SK-MEL-5 (cell line): ENCODE measurements around the gene NCMAP. TPM values are rescaled to one million over a fixed set of nuclear protein-coding genes. Genes with fewer than 3 reads are reported as not detected.
A peak's percentile ranks its signal among the peaks of the same experiment; 100 is the strongest.

ENCODE experiments used
- DNase-seq: peaks from one replicate; pipeline ENCODE4 v3.0.0-alpha.2; 2016; ENCODE audit warnings: low read depth, low spot score
- in situ Hi-C: cut with HindIII; loops from 2 replicates; pipeline ENCODE4 v1.10.0; 2016; ENCODE audit warnings: low sequenced_read_pairs, high pct_unique_total_duplicates, low pct_unique_long_range_greater_than_20kb
- total RNA-seq: library from RNA; depleted of rRNA; stranded (reverse); fragments of >200 nt; shearing (Covaris generic); gene quantifications from 2 replicates; pipeline ENCODE4 v1.2.3, GENCODE V29; 2014

The NCMAP gene
- total RNA-seq, 1 experiment from 2014 or later, result not detected

DNA sequence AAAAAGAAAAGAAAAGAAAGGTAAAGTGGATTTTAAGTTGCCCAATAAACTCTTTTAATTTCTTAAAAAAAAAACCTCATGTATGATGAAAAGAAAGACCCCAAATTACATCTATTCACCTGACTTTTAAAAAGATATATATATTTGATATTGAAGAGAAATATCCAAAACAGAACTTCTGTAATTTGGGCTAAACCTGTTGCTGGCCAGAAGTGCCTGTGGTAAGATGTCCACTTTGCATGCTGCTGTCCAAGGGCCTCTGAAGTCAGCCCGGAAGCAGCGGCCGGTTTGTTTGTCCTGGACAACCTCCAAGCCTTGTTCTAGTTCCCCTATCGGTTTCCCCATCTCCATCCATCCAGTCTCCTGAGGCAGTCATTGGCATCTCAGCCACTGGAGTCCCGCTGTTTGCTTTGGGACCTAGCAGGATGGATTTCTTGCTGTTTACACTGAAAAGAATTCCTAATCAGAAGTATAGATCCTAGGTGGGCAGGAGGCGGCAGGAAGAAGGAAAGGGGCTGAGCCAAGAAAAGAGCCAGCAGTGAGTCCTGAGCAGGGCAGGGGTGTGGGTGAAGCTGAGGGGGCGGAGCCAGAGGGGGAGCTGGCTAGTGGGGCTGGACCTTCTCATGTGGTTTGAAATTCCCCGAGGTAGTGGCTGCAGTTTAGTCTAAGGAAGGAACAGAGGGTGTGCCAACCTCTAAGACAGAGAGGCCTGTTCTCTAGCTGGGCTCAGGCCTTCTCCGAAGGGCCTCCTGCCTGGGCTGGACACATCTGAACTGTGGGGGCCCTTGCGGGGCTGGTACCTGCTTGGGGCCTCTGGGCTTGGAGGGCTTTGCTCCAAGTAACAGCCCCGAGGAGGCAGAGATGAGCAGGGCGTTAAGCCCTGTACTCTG lies 3.3 kb downstream of the NCMAP start:
- DNase-seq, result peak; percentile 77
- in situ Hi-C loops, result no loop called here

DNA sequence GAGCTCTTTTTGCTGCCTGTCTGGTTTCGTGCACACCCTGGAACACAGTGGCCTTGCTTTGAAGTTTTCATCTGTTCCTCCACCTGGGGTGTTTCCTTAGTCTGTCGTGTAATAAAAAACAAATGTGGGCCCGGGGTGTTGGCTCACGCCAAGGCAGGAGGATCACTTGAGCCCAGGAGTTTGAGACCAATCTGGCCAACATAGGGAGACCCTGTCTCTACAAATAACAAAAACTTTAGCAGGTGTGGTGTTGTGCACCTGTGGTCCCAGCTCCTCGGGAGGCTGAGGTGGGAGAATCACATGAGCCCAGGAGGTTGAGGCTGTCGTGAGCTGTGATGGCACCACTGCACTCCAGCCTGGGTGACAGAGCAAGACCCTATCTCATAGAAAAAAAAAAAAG lies 4.5 kb downstream of the NCMAP start:
- no peak for DNase-seq
- in situ Hi-C loops, result no loop called here

DNA sequence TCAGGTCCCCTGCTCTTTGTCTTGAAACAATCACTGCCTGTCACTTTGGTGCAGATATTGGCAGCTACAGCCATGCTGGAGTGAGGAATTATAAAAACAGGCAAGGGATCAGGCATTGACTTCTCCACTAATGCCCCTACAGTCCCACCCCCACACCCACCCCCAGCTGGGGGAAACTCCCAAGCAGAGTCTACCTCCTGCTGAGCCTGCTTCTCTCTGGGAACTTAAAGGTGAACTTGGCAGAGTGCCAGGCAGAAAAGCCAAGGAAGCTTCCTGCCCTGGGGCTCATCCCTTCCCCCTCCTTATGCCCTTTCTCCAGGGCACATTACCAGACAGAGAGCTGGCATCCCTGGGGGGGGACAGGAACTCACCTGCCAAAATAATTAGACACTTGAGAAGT lies 6.7 kb downstream of the NCMAP start:
- no peak for DNase-seq
- in situ Hi-C loops, result no loop called here

DNA sequence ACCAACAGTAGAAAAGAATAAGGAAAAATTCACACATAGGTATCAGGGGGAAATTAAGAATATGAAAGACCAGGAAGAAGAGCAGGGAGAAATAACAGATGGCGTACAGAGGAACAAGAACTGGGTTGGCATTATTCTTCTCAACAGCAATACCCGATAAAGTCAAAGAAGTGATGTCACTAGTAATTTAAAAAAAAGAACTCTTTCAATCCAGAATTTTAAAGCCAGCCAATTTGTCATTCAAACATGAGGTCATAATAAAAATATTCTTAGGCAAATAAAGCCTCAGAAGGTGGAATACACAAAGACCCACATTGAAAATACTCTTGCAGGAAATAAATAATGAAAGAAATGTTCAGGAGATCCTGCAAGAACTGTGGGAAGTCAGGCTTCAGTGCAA lies 8.8 kb downstream of the NCMAP start:
- in situ Hi-C loops, result no loop called here
- DNase-seq, result peak; percentile 27

DNA sequence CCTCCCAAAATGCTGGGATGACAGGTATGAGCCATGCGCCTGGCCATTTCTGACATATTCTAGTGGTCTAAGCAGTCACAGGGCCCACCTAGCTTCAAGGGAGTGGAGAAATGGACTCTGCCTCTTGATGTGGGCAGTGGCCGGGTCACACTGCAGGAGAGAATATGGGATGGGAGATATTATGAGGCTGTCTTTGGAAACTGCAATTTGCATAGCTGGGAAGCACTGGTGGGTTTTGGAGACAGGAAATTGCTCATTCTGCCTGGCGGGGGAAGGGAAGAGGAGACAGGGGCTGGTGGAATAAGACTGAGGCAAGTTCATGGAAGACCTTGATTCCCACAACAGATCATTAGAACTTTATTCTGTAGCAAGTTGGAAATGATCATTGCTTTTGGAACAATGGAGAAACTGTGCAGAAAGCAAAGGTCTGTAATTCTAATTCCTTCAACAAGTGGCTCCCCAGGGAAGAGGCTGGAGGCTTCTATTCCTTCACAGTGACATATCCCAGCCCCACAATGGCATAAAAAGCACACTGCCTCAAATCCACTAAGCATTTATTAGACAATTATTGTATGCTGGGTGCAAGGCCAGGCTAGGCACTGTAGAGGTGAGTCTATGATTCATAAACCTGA lies 10.5 kb downstream of the NCMAP start:
- in situ Hi-C loops, result no loop called here
- DNase-seq, result no peak

DNA sequence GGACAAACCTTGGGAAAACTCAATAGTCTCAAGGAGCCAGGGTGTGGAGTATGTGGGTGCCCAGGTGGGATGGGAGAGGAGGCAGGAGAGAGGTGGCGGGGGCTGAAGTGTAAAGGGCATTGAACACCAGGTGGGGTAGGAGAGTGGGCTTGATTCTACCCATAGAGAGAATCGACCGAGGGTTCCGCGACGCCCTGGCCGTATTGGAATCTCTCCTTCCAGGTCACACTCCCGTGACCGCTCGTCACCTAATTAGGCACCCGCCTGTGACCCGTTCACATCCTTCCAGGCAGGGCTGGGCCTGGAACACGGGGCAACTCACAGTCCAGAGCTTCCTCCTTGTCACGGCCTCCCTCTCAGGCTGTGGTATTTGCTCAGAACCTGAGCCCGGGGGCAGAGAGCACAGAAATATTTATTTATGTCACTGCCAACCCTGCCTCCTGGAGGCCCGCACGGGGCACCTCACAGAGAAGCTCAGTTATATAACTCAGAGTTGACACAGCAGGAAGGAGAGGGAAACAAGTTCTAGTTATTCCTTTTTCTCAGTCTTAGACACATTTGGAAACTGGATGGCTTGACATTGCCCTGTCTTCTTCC lies 12.0 kb downstream of the NCMAP start:
- DNase-seq, result peak; percentile 44

DNA sequence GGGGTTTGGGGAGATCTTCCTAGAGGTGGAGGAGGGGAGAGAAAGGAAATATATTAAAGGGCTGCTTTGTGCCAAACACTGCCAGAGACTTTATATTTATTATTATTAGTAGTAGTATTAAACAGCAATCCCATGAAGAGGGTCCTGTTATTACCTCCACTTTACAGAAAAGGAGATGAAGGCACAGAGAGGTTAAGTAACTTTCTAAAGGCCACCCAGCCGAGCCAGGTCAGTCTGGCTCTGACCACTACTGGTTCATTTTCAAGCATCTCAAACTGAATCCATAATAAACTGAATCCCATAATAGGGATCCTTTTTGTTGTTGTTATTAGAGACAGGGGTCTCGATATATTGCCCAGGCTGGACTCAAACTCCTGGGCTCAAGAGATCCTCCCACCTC lies 12.6 kb downstream of the NCMAP start:
- in situ Hi-C loops, result no loop called here
- DNase-seq, result no peak

More for the DNA sequence above, 12.0 kb downstream of the NCMAP start:
- in situ Hi-C loops, result no loop called here

DNA sequence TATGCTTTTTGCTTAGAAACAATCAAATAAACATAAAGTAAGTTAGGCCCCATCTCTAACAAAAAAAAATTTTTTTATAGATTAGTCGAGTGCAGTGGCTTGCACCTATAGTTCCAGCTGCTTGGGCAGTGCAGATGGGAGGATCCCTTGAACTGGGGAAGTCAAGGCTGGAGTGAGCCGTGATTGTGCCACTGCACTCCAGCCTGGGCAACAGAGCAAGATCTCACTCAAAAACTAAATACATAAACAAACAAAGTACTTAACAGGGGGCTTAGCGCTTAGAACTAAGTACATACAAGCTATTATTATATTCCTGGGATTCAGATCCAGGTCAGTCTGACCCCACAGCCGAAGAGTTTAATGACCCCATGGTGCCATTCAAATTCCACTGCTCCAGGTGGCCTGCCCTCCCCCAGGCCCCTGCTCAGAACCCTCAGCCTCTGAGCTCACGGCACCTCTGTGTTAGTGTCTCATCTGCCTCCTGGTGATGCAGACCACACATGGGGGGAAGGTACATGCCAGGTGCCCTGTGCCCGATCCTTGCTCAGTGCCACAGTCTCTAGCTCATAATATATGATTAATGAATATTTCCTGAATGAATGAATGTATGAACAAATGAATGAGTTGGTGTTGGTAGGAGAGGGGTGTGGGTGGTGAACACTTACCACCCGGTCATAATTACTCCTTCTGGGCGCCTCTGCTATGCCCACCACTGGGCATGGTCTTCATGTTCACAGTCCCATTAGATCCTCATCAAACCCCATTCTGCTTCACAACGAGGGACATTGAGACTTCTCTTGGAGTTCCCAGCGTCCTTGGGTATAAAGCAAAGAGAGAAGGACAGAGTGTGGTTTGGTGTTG lies 14.6 kb downstream of the NCMAP start:
- in situ Hi-C loops, result no loop called here
- DNase-seq, result no peak

DNA sequence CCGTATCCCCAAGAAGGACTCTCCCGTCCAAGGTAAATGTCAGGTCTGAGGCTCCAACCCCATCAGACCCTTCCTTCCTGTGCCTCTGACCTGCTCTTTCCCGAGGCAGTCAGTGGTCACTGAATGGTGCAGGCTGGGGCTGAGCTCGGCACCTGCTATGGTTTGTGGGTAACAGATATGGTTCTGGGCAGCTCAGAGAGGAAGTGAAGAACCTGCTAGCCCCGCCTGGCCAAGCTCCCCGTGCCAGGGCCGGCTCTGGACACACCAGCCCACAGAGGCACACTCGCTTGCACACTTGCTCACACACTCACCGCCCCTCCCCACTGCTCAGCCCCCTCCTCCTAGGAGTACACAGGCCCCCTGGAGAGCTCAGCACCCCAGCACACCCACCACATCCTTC lies 16.4 kb downstream of the NCMAP start:
- no peak for DNase-seq
- in situ Hi-C loops, result no loop called here

DNA sequence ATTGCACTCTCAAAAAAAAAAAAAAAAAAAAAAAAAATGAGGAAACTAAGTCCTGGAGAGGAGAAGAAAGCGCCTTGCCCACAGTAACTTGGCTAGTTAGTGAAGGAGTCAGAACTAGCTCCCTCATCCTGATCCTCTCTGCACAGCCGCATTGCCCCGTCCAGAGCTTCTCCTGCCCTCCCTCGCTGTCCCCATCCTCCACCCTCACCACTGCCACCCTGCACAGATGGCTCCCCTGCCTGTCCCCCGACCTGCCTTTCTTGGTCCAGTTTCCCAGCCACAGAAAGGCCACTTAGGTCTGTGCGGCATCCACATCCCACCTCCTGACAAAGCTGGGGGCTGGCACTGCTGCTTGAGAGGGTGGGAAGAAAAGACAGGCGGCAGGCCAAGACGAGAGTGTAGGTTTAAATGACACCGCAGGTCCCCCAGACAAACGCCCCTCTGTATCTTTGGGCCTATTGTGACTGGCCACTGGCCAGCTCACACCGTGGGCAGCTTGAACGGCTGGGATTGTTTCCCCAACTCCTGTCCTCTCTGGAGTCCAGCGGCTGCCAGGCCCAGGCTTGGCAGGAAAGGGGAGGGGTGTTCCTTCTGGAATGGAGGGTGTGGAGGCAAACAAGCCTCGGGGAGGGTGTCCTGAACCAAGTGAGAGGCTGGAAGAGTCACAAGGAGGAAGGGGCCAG lies 20.2 kb downstream of the NCMAP start:
- DNase-seq, result peak; percentile 52
- in situ Hi-C loops, result no loop called here

DNA sequence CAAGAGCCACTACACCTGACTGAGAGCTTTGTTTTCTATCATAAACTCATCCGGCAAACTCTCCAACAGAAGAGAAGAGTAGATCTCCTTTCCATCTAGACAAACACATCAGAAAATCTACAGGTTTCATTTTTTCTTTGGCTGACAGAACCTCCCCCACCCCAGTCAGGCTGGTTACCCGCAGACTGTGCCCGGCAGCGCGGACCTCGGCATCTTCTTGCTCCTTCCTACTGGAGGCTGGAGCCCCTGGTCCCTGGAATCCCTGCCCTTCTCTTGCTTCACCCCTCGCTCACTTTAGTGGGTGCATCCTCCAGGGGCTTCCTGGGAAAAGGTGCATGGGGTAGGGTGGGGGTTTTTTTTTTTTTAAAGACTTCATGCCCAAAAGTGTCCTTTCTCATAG lies 23.0 kb downstream of the NCMAP start:
- in situ Hi-C loops, result no loop called here

DNA sequence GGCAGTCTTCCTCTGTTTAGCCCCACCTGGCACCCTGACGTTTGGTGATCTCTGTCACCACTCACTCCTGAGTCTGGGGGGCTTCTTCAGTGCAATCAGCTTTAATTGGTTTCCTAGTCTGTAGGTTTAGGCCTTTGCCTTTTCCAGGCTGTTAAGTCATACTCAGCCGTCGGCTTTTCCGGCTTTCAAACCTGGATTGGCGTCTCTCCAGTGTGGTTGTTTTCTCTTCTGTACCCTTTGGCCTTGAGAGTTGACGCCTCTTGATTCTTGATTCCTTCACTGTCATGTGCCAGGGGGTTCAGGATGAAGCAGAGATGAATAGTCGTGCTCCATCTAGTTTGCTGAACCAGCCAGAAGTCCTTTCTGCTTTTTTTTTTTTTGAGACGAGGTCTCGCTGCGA lies 24.9 kb downstream of the NCMAP start:
- DNase-seq, result no peak
- in situ Hi-C loops, result no loop called here

More for the DNA sequence above, 23.0 kb downstream of the NCMAP start:
- no peak for DNase-seq

DNA sequence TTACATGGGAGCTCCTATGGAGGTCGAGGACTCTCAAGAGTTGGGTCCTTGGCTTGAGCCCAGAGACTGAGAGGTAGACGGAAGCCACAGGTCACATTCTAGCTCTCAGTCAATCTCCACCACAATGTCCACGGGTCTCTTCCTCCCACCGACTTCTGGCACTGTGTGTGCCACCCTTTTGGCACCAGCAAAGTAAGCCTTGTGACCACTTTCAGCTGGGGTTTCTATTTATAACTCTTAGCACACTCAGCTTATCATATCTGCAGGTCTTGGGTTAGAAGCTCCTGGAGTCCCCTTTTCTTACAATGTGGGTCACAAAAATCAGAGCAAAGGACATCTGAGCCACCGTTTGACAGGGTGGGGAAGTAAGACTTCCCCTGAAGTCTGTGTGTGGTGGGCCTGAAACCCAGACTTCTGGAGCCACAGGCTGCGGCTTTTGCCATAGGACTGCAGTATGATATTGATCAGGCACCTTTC lies 28.3 kb downstream of the NCMAP start:
- no peak for DNase-seq
- in situ Hi-C loops, result no loop called here

DNA sequence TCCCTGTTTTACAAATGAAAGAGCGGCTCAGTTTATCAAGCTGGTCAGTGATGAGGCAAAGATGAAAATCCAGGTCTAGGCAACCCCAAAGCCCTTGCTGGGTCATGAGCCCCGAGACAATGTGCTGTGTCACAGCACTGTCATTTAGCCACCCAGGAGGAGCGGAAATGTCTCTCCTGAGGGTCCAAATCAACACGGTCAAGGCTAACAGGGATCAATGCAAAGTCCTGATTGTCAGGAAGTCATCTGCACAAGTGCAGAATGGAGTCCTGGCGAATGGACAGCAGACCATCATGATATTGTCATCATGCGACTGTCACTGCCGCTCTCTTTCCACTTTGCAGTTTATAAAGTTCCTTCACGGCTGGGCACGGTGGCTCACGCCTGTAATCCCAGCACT lies 30.2 kb downstream of the NCMAP start:
- in situ Hi-C loops, result no loop called here

DNA sequence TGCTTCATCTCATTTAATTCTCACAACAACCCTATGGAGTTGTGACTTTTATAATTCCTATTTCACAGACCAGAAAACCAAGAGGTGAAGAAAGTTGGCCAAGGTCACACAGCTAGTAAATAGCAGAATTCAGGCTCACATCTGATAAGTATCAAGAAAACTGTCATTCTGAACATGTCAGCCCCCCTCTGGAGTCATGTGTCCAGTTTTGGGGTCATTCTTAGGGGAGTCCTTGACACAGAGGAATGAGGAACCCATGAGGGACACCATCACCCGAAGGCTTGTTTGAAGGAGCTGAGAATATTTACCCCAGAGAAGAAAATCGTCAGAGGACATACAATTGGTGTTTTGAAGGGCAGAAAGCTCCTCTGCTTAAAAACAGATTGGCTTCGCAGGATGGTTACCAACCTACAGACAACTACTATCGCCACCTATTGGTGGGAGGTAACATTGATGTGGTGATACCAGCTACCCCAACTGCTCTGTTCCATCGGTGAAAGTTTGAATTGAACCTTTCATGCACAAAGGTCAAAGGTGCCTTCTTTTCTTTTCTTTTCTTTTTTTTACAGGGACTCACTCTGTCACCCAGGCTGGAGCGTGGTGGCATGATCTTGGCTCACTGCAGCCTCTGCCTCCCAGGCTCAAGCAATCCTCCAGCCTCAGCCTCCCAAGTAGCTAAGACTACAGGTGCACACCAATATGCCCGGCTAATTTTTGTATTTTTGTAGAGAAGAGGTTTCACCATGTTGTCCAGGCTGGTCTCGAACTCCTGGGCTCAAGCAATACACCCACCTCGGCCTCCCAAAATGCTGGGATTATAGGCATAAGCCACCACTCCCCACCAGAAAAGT lies 31.3 kb downstream of the NCMAP start:
- DNase-seq, result peak; percentile 78
- in situ Hi-C loops, result no loop called here

More for the DNA sequence above, 30.2 kb downstream of the NCMAP start:
- DNase-seq, result no peak

DNA sequence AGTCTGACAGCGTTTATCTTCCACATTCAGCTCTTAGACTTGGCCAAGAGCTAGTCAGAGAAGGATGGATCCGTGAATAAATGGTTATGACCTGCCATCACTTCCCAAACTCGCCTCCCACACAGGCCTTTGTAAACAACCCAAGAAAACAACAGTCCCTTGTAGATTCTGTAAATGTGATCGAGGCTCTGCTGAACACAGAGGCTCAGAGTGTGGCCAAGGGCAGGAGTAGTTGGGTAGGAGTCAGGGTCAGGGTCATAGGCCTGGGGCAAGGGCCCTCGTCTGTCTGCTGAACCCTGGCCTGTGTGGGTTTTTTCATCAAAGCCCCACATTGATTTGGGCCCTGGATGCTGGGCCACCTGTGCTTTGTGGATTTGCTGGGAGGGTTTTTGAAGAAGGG lies 32.7 kb downstream of the NCMAP start:
- no peak for DNase-seq
- in situ Hi-C loops, result no loop called here
